Measurements from ENCODE around the gene GIMAP1.

Gene GIMAP1

GRCh38 chr7:150722431-150722931, 6.1 kb downstream of the GIMAP1 start:
- DNase-seq: no peak

- DNase-seq: no peak
These were observed 7.1 kb downstream of the GIMAP1 start for GRCh38 chr7:150723467-150723866.

GRCh38 chr7:150727381-150727780, 11.0 kb downstream of the GIMAP1 start:
- DNase-seq: no peak

GRCh38 chr7:150728011-150728410, 11.6 kb downstream of the GIMAP1 start:
- DNase-seq: no peak

- no peak for DNase-seq
These were observed 12.2 kb downstream of the GIMAP1 start for GRCh38 chr7:150728609-150729008.

GRCh38 chr7:150731916-150732315, 15.5 kb downstream of the GIMAP1 start:
- DNase-seq: no peak

- no peak for DNase-seq
These were observed 16.5 kb downstream of the GIMAP1 start for GRCh38 chr7:150732786-150733481.

DNA sequence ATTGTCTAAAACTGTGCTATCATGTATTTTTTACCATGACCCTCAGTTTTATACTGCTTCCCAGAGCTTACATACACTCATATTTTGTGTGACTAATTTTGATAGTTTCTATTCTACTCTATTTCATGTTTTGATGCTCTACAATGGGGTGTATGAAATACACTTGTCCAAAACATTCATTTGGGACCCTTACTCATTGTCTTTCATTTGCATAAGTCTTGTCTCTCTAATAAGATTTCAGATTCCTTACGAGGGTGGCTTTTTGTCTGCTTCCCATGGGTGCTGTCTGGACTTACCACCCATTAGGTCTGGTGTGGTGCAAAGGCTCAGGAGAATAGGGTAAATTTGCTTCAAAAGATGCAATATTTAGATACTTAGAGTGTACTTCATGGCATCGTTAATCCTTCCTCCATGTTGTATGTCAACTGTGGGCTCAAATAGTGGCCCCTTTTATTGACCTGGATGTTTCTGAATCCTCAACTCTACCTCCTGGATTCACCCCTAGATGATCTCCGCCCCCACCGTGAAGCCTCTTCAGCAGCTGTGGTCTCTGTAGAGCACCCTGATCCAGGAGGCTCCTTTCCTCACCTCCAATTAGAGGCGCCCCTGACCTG, 17.2 kb downstream of the GIMAP1 start:
- DNase-seq: no peak

DNA sequence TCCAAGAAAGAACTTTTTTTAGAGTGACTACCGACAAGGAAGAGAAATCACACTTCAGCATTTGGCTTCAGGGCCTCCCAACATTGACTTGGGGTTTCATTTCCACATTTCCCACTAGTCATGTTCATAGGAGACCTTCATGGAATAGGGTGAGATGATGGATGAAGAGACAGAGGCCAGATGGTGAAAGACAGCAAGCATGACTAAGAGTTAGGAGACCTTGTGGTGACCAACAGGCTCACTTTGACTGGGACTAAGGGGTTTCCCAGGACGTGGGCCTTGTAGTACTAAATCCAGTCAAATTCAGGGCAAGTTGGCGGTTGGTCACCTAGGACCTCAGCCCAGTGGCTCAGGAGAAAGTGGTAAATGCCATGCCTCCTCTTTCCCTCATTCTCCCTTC, 17.8 kb downstream of the GIMAP1 start:
- DNase-seq: no peak

DNA sequence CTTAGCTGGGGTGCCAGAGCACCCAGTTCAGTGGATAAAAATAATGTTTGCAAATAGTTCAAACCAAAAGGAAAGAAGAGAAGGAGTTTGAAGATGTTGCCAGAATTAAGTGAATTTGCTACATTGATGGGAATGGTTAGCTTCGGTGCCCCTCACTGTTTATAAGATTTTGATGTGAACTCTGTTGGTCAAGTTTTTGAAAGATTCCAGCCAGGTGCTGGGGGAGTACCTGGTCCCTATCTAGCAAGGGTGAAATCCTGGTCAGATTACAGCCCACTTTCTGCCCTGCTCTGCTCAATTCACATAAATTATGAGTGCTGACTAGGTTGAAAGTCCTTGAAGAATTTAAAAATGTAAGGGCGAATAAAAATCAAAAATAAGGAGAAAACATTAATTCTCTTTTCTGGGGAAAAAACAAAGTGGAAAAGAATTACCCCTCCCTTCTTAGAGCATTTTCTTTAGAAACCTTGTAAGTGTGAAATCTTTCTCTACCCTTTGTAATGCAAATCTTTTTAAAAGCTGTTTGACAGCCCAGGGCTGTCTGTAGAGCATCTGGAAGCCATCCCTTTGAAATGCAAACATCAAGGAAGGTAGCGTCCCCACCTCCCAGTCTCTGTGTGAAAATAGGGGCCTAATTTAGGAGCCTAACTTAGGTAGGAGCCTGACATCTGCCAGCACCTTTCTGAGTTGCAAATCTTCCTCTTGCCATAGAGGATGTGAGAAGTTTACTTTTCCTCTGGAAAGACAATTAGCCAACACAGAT, 19.4 kb downstream of the GIMAP1 start:
- DNase-seq: no peak

- DNase-seq: no peak
These were observed 20.5 kb downstream of the GIMAP1 start for GRCh38 chr7:150736864-150737263.

DNA sequence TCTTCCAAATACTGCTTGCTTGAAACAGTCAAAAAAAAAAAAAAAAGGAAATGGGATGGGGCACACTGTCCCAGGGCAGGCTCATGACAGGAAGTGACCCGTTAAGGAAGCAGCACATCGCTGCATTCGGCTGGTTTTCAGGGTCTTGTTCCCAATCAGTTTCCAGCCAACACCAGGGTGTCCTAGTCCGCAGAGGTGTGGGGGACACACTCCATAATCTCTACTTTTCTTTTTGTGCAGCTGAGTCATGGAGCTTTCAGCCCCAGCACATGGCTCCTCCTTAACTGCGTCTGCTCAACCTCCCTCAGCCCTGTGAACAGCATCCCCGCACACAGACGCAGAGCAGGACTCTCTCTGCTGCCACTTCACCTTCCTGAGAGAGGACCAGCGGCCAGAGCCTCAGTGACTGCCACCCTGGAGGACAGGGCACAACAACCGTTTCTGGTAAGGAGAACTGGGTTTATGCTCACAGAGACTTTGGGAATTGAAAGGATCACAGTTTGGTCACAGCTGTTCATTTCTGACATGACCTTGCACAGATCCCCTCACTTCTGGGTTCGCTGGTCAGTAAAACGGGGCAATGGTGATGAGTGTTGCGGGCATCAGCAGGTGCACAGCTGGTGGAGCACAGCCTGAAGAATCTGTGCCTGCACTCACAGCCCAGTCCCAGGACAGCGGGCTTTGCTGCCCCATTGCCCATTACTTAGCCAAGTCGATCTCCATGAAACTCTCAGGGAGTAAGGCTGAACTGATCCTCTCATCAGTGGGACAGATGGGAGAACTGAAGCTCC, 21.0 kb downstream of the GIMAP1 start, which contains the start of gene GIMAP5:
Gene GIMAP5 (plus strand): TSS at position 154 of the 791 bp plus-strand sequence. CDS start 3,467 bp downstream, outside the sequence.
- peak; percentile 37 for DNase-seq

- no peak for DNase-seq
These were observed 21.7 kb downstream of the GIMAP1 start for GRCh38 chr7:150738092-150738491.

DNA sequence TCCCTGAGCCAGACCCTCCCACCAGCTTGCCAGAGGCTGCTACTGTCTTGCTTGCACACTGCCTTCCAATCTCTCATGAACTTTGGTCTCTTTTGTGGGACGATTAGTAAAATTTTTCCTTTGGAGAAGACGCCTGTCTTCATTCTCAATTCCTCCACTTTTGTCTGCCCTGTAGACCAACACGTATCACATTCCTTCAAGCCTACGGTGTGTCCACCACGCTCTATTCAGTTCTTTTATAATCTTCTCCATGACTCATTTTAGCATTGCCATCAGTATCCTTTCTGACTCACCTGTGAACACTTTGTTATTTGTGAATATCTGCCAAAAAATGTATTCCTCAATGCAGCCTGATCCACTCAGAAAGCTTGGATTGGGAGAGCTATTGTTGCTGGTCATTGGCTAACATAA, 22.2 kb downstream of the GIMAP1 start:
- DNase-seq: no peak

DNA sequence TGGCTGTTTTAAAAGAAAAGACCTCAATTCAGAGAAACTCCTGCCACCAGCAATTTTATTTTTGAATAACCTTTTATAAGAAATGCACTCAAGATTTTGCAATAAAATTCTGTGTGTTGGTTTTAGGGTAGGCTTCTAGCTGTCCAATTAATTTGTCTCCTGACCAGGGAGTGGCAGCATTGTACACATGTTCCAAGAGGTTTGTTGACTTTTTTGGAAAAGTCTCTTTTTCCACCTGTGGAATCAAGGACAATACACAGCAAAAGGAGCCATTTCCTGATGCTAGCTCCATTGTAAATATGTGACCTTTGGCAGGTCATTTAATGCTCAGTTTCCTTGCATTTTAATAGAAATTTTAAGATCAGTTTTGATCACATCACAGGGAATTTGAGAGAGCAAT, 22.6 kb downstream of the GIMAP1 start:
- no peak for DNase-seq

GRCh38 chr7:150740053-150740452, 23.6 kb downstream of the GIMAP1 start:
- DNase-seq: no peak

- no peak for DNase-seq
These were observed 26.0 kb downstream of the GIMAP1 start for GRCh38 chr7:150742286-150742968.

GRCh38 chr7:150744041-150744656, 27.7 kb downstream of the GIMAP1 start:
- DNase-seq: no peak

DNA sequence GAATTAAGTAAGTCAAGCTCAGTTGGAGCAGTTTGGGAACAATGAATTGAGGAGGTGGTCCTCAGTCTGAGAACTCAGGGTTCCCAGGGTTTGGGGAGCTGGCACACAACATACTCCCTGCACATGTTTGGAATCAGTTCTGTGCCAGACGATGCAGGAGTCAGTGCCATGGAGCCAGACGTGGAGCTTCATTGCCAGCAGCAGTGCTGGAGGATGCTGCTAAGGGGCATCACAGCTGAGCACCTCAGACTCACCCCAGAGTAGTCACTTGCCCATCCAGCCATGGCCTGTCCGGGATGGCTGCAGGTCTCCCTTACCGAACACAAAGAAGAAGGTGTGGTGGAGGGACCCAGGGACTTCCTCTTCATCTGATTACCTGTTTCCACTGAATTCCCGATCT, 28.7 kb downstream of the GIMAP1 start:
- no peak for DNase-seq

GRCh38 chr7:150745876-150746275, 29.5 kb downstream of the GIMAP1 start:
- no peak for DNase-seq

DNA sequence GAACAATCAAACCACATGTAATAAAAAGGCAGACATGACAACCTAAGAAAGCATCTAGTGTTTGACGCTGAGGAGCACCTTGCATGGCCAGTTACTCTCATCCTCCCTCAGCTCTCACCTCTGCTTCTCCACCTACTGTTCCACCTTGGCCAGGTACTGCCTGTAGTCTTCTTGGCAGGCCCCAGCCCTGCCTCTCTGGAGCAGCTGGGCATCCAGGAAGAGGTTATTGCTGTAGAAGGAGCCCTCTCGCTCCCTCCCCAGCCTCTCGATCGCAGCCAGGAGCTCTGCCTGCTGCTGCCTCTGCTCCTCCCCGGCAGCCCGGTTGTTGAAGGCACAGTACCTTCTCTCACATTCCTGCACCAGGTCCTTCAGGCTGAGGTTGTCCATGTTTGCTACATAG, 30.5 kb downstream of the GIMAP1 start:
- DNase-seq: no peak

GRCh38 chr7:150748376-150748775, 32.0 kb downstream of the GIMAP1 start:
- no peak for DNase-seq
